Measurements from ENCODE around the gene HPSE. TPM values are rescaled to one million over a fixed set of nuclear protein-coding genes. Genes with fewer than 3 reads are reported as not detected.

HPSE gene
- total and polyA plus RNA-seq, 4 donors = 1.9 to 8.3 (median 5.5) TPM

GRCh38 chr4:83308672-83309071, 26.0 kb downstream of the HPSE start:
- Histone ChIP-seq H3K9me3 (ENCODE audit: control insufficient read depth in 4 of 4, insufficient read depth in 3 of 4, low read length in 3 of 4) (no peaks in the 10 kb centered on the region), H3K4me1 (ENCODE audit: control insufficient read depth in 5 of 5, insufficient read depth in 5 of 5, low read length in 5 of 5) (no peaks in the 10 kb centered on the region), H3K36me3 (ENCODE audit: control insufficient read depth in 4 of 4, insufficient read depth in 4 of 4, low read length in 4 of 4) (no peaks in the 10 kb centered on the region), H3K4me3 (no peak overlapping the region), H3K9ac (ENCODE audit: insufficient read depth in 1 of 2, low read length in 2 of 2) (no peak overlapping the region), H3K27ac (ENCODE audit: low read depth in 1 of 2, low read length in 1 of 2) (no peak overlapping the region), H3K27me3 (ENCODE audit: control insufficient read depth in 3 of 3, insufficient read depth in 3 of 3, low read length in 2 of 3) (no peaks in the 10 kb centered on the region)
- 76 to 92% methylated on average over 4 of the region's 4 CpGs for WGBS, 2 donors
- no peak for TF ChIP-seq CTCF (IDR thresholded peaks at IDR 0.05; ENCODE audit: control extremely low read depth, extremely low read depth)
- DNase-seq (no peak), ATAC-seq (ENCODE audit: insufficient read depth, low FRiP score) (no peak)

- Histone ChIP-seq H3K4me3 (no peak overlapping the region), H3K9ac (ENCODE audit: insufficient read depth in 1 of 2, low read length in 2 of 2) (no peak overlapping the region), H3K36me3 (ENCODE audit: control insufficient read depth in 4 of 4, insufficient read depth in 4 of 4, low read length in 4 of 4) (no peaks in the 10 kb centered on the region), H3K9me3 (ENCODE audit: control insufficient read depth in 4 of 4, insufficient read depth in 3 of 4, low read length in 3 of 4) (no peaks in the 10 kb centered on the region), H3K27me3 (ENCODE audit: control insufficient read depth in 3 of 3, insufficient read depth in 3 of 3, low read length in 2 of 3) (no peaks in the 10 kb centered on the region), H3K4me1 (ENCODE audit: control insufficient read depth in 5 of 5, insufficient read depth in 5 of 5, low read length in 5 of 5) (no peaks in the 10 kb centered on the region), H3K27ac (ENCODE audit: low read depth in 1 of 2, low read length in 1 of 2) (no peak overlapping the region)
- no peak for TF ChIP-seq CTCF (IDR thresholded peaks at IDR 0.05; ENCODE audit: control extremely low read depth, extremely low read depth)
- ATAC-seq (ENCODE audit: insufficient read depth, low FRiP score) (no peak), DNase-seq (no peak)
- WGBS, 2 donors = 79 to 88% methylated on average over 7 of the region's 7 CpGs
Observed at GRCh38 chr4:83307920-83308319, 26.7 kb downstream of the HPSE start.

DNA sequence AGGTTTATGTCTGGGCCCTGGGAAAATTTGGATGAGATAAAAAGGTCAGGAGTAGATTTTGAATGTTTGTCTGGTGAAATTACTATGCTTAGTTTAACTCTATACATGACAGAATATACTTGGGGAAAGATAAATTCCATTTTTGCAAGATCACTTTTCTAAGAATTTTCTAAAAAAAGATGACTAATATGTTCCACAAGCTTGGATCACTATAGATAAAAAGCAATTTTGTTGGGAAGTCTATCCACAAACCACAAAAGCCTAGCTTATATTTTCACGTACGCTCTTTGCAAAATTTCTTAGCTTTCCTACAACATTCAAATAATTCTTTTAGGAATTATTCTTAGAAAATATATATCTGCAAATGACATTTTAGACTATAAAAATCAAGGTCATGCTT, 29.5 kb downstream of the HPSE start:
- Histone ChIP-seq H3K27me3 (ENCODE audit: control insufficient read depth in 3 of 3, insufficient read depth in 3 of 3, low read length in 2 of 3) (no peaks in the 10 kb centered on the region), H3K36me3 (ENCODE audit: control insufficient read depth in 4 of 4, insufficient read depth in 4 of 4, low read length in 4 of 4) (no peaks in the 10 kb centered on the region), H3K4me1 (ENCODE audit: control insufficient read depth in 5 of 5, insufficient read depth in 5 of 5, low read length in 5 of 5) (no peaks in the 10 kb centered on the region), H3K27ac (ENCODE audit: low read depth in 1 of 2, low read length in 1 of 2) (no peak overlapping the region), H3K9me3 (ENCODE audit: control insufficient read depth in 4 of 4, insufficient read depth in 3 of 4, low read length in 3 of 4) (no peaks in the 10 kb centered on the region), H3K9ac (ENCODE audit: insufficient read depth in 1 of 2, low read length in 2 of 2) (no peak overlapping the region), H3K4me3 (no peak overlapping the region)
- DNase-seq (no peak), ATAC-seq (ENCODE audit: insufficient read depth, low FRiP score) (no peak)
- WGBS, 2 donors = 95 to 96% methylated on average over 2 of the region's 2 CpGs
- no peak for TF ChIP-seq CTCF (IDR thresholded peaks at IDR 0.05; ENCODE audit: control extremely low read depth, extremely low read depth)

- TF ChIP-seq CTCF (IDR thresholded peaks at IDR 0.05; ENCODE audit: control extremely low read depth, extremely low read depth) = no peak
- Histone ChIP-seq H3K27ac (ENCODE audit: low read depth in 1 of 2, low read length in 1 of 2) (no peak overlapping the region), H3K9ac (ENCODE audit: insufficient read depth in 1 of 2, low read length in 2 of 2) (no peak overlapping the region), H3K27me3 (ENCODE audit: control insufficient read depth in 3 of 3, insufficient read depth in 3 of 3, low read length in 2 of 3) (no peaks in the 10 kb centered on the region), H3K4me3 (no peak overlapping the region), H3K9me3 (ENCODE audit: control insufficient read depth in 4 of 4, insufficient read depth in 3 of 4, low read length in 3 of 4) (no peaks in the 10 kb centered on the region), H3K36me3 (ENCODE audit: control insufficient read depth in 4 of 4, insufficient read depth in 4 of 4, low read length in 4 of 4) (no peaks in the 10 kb centered on the region), H3K4me1 (ENCODE audit: control insufficient read depth in 5 of 5, insufficient read depth in 5 of 5, low read length in 5 of 5) (no peaks in the 10 kb centered on the region)
- ATAC-seq (ENCODE audit: insufficient read depth, low FRiP score) = no peak
- DNase-seq = no peak
- 56 to 70% methylated on average over 3 of the region's 3 CpGs for WGBS, 2 donors
Observed at GRCh38 chr4:83297548-83298260, 36.9 kb downstream of the HPSE start.

Data from lung (tissue), 12 donors.